IPS-18c (cell line): ENCODE data around the gene NPSR1.

Experiments used
- H3K4me3 ChIP-seq: 2 replicates; pipeline ENCODE4 v1.7.0; 2013; ENCODE audit warnings: low read depth, mild to moderate bottlenecking, low read length, moderate library complexity; ENCODE audit not compliant: insufficient read depth
- H3K9me3 ChIP-seq: one replicate; pipeline ENCODE4 v1.6.1; 2013; ENCODE audit warnings: mild to moderate bottlenecking, low read length, moderate library complexity; ENCODE audit not compliant: control insufficient read depth, insufficient read depth

The NPSR1 gene

DNA sequence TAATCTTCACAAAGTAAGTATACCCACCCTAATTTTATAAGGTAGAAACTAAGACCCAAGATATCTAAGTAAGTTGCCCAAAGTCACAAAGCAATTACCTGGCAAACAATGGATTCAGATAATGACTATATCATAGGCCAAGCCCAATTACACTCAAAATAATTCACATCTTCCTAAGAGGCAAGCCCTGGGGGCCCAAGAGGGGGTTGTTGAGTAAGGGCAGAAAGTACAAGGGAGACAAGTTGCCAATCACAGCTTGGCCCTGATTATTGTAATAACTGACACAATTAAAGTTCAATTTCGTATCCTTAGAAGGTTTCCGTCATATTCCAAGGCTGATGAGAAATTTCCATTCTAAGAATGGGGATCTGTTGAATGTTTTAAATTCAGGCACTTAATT lies 91.4 kb downstream of the NPSR1 start:
- Histone ChIP-seq H3K4me3 (no peak overlapping the region), H3K9me3 (no peaks in the 10 kb centered on the region)

DNA sequence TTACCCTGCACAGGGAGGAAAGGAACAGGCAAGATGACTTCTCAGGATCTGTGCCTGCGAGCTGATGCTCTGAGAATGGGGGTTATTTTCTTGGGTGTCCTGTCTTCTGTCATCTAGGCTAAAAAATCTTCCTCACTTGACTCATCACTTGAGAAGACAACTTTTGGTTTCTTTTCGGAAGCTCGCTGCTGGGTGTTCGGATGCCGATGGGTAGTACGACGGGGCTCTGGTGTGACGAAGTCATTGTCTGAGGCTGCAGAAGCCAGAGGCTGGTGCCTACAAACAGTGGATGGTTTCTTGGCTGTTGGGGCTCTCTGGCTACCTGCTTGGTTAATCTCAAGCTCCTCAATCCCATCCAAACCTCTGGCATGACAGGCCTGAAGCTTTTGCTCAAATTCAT lies 92.2 kb downstream of the NPSR1 start:
- no peak overlapping the region for H3K4me3 ChIP-seq
- no peaks in the 10 kb centered on the region for H3K9me3 ChIP-seq

DNA sequence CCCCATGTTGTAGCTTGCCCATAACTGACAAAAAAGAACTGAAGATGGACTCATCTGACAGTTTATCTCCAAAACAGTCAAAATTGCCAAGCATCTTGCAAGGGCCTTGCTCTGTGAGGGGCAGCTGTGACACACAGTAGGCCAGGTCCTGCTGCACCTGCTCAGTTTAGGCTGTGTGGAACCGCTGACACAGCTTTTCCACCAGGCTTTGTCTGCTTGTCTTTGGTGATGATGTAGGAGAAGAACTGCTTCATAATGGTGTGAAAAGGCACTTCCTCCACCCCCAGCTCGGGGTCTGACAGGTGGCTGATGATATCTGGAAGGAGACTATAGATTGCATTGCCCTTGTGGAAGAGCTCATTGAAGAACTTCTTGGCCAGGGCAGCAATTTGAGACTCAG lies 92.6 kb downstream of the NPSR1 start:
- H3K9me3 ChIP-seq, result no peaks in the 10 kb centered on the region
- H3K4me3 ChIP-seq, result no peak overlapping the region

DNA sequence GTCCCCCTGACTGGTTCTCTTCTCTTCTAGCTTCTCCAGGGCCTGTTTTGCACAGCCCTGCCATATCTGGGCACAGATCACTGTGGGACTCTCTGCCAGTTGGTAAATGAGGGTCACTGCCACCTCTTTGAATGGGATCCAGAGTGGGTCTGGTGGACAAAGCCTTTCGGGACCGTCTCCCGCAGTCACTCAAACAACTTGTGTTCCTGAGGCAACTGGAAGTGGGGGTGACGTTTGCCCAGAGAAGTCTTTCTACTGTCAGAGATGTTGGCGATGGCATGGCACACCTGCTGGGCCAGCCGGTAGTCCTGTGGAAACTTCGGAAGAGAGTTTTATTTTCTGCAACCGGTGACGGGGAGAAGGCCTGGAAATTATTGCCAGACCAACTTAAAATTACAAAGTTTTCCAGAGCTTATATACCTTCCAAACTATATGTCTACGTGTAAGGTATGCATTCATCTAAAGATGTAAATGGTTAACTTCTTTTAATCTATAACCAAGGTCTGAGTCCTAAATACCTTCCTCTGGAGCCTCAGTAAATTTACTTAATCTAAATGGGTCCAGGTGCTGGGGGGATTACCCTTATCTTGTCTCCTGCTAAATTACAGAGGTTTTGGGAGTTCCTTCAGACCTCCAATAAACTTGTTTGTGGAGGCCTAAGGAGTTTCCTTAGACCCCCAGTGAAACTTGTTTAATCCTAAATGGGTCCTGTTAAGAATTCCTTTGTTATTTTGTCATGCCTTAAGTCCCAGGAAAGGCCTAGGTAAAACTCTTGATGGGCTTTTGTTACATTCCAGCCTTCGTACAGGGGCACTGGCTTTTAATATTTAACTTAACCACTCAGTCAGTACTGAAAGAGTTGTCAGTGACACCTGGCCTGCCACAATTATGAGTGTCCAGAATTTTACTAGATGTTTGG lies 94.0 kb downstream of the NPSR1 start:
- Histone ChIP-seq H3K9me3 (no peaks in the 10 kb centered on the region), H3K4me3 (no peak overlapping the region)

DNA sequence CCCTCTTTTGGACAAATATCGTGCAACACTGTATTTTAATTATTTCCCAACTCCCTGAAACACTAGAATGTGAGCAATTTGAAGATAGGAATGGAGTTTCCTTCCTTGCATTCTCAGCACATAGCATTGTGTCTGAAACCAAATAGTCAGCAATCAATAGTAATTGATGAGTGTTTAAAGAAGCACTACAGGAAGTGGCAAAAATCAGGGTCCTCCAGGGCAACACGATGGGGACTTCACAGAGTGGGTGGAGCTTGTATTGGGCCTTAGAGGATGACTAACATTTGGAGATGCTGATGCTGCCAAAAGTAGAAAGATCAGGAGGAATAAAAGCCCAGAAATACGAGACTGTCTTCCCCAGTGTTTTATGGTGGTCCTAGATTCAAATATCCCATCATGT lies 94.9 kb downstream of the NPSR1 start:
- Histone ChIP-seq H3K4me3 (no peak overlapping the region), H3K9me3 (no peaks in the 10 kb centered on the region)

DNA sequence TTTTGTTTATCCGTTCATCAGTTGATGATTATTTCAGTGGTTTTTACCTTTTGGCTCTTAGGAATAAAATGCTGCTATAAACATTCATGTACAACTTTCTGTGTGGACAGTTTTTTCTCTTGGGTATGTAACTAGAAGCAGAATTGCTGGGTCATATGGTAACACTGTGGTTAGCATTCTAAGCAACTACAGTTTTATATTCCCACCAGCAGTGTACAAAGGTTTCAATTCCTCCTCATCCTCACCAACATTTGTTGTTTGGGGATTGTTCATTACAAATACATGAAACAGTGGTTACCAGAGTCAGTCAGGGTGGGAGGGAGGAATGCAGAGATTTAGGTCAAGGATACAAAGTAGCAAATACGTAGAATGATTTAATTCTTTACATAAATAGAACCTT lies 97.0 kb downstream of the NPSR1 start:
- Histone ChIP-seq H3K4me3 (no peak overlapping the region), H3K9me3 (no peaks in the 10 kb centered on the region)

DNA sequence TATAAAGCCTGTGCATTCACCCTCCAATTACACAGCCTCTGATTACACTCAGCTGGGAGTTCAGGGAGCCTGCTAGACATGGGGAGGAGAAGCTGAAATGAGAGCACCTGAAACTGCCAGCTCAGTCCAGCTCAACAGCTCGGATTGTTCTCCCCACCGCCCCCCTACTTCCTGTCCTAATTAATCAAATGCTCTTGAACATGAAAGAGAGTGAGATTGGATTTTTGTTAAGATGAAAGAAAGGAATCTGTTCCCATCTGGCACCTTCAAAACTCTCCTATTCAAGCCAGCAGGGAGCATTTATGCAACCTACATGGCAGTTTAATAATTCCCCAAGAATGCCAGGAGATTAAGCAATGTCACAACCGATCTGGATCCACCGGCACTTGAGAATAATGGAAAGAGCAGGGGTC lies 98.0 kb downstream of the NPSR1 start:
- H3K9me3 ChIP-seq, result no peaks in the 10 kb centered on the region
- no peak overlapping the region for H3K4me3 ChIP-seq

DNA sequence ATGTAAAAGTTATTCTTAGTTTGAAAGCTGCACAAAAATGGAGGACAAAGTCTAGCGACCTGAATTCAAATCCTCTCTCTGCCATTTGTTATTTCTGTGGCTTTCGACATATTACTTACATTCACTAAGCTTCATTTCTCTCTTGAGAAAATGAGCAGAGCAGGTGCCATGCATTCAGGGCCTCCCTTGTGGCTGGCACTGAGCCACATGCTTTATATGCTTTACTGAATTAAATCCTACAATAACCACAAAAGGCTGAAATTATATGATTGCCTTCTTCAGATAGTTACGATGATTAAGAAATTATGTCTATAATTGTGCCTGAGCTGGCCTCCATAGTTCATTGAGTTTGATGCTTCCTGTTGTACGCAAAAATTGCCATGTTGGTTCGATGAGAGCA lies 98.7 kb downstream of the NPSR1 start:
- H3K9me3 ChIP-seq, result no peaks in the 10 kb centered on the region
- no peak overlapping the region for H3K4me3 ChIP-seq

DNA sequence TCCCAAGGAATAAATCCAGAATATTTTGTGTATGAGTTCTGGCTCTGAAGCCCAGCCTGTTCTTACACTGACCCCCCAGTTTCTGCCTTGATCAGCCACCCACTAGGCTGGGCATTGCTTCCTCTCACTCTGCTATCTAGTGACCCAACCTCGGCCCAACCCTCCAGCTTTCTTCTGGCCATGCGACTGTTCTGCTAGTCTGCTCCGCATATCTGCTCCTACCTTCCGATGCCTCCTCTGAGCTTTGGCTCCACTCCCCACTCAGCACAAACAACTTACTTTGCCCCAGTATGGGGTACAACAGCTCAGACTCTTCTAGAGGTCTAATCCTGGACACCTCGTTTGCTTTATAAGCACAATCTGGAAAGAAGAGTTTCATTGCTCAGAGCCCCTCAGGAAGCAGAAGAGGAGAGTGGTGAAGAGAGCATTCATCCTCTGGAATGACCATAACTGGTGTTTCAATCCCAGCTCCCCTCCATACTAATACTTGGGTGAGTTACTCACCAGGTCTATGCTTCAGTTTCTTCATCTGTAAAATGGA lies 99.6 kb downstream of the NPSR1 start:
- Histone ChIP-seq H3K4me3 (no peak overlapping the region), H3K9me3 (no peaks in the 10 kb centered on the region)

DNA sequence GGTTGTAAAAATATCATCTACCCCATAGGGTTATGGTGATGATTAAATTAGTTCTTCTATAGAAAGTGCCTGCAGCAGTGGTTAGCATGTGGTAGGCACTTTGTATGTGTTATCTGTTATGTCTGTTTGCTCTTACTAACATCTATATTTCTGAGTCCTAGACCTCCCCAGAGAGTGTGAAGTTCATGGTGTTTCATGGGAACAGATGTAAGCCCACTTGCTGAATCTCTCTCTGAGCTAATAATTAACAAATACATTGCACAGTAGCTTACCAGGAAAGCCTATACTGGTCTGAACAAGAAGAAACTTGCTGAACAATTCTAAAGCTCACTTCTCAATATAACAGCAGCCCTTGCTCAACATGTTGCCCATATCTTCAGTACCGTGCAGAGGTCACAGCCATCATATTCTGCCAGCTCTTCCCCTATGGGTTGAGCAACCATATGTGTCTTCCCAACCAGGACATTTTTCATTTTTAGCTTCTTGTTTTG lies 100.1 kb downstream of the NPSR1 start:
- no peak overlapping the region for H3K4me3 ChIP-seq
- no peaks in the 10 kb centered on the region for H3K9me3 ChIP-seq

DNA sequence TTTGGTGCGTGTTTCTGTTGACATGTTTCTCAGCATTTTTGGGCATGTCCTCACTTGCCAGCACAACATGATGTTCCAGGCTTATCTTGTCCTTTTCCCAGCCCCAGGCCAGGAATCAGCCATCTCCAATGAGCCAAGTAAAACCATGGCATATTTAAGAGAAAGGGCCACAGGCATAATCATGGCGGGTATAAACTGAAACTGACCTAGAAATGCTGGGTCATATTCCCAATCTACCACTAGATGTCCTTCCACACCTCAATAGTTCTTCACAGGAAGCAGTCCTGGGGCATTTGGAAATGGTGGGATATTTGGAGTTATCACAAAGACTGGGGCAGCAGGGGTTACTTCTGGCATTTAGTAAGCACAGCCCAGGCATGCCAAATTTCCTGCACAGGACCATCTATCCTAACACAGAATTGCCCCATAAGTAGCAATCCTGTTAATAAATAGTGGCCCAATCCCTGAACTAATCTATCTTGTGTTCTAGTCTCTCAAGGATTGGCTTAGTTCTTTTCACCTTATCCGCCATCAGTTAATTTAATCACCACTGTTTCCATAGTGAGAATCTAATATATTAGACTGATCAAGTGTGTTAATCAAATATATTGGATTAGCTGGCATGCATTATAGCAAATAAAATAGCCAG lies 101.6 kb downstream of the NPSR1 start:
- Histone ChIP-seq H3K9me3 (no peaks in the 10 kb centered on the region), H3K4me3 (no peak overlapping the region)

DNA sequence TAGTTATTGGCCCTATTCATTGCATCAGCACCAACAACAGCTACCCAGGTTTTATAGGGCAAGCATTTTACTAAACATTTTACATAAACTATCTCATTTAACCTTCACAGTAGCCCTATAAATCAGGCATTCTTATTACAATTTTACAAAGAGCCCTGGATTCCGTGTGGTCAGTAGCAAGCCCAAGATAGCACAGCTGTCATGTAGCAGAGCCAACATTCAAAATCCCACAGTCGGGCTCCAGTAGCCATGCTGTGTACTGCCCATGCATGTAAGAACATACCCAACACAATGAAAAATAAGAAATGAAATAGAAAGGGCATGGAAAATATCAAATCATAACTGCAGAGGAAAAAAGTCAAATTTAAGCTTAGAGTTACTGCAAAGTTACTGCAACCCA lies 102.3 kb downstream of the NPSR1 start:
- no peaks in the 10 kb centered on the region for H3K9me3 ChIP-seq

DNA sequence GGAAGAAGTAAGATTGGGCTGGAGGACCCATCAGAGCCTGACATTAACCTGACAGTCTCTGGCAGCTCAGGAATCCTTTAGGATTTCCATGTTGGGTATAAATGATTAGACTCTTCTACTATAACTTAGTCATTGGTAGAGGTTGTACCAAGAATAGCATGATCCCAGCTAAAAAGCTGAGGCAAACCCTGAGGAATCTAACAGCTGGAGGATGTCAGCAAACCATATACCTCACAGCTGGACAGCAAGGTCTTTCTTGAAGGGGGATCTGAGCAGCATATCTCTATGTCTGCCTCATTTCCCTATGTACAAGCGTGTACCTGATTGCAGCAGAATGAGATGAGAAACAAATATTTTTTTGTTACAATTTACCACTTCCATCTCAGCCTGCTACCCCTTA lies 103.2 kb downstream of the NPSR1 start:
- no peak overlapping the region for H3K4me3 ChIP-seq
- no peaks in the 10 kb centered on the region for H3K9me3 ChIP-seq

More for the DNA sequence above, 102.3 kb downstream of the NPSR1 start:
- no peak overlapping the region for H3K4me3 ChIP-seq

DNA sequence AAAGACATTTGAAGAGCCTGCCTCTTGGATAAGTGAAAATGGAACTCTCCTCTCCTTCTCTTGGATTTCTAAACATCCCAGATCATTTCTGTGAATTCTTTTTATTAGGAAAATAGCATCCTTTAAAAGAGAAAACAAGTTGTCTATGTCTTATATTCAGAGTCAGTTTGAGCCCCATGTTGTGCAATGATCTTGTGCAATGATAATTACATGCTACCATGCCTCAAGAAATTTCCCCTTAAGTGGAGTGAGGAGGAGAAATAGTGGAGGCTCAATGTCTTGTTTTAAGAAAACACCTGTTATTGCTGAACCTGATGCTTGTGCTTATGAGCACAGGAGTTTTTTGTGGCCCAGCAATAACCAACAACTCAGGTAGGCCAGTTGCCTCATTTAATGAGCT lies 103.6 kb downstream of the NPSR1 start:
- Histone ChIP-seq H3K9me3 (no peaks in the 10 kb centered on the region), H3K4me3 (no peak overlapping the region)

DNA sequence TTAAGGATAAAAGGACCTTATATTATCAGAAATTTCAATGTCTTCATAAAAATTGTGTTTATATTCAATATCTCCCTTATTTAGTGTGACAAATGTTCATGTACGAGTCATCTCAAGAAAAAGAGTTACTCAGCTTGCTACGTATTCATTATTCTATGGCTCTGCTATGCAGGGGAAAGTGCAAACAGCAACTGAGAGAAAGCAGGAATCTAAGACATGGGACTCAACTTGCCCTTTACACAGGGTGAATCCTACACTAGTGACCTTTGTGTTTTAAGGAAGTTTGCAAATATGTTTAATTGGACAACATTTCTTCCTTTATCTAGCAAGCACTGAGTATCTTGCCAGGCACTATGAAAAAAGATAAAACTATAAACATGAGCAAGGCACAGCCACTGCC lies 104.7 kb downstream of the NPSR1 start:
- H3K9me3 ChIP-seq, result no peaks in the 10 kb centered on the region
- no peak overlapping the region for H3K4me3 ChIP-seq

DNA sequence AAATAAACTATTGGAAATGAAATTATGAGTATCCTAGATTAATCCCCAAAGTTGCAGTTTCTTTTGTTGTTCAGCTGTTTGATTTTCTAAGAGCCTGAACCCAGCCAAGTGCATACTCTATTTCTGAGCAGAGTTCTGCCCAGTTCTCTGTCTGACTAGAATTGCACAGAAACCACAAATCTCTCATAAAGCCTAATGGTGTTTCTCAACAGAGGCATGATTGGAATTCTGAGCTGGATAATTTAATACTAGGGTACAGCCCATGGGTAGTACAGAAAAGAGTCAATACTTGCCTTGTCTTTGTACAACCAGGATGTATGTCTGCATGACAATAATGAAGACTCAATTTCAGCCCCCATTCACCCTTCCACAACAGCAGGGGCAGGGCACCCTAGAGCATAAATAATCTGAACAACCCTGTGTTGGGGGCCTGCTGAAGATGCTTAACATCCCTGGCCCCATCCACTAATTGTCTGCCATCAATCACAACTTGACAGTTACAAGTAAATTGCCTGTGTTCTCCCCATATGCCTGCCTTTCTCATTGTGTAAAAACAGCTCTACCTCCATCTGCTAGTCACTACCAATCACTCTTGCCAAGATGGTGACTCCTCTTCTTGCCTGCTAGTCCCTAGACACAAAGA lies 114.4 kb downstream of the NPSR1 start:
- Histone ChIP-seq H3K4me3 (no peak overlapping the region), H3K9me3 (no peaks in the 10 kb centered on the region)

DNA sequence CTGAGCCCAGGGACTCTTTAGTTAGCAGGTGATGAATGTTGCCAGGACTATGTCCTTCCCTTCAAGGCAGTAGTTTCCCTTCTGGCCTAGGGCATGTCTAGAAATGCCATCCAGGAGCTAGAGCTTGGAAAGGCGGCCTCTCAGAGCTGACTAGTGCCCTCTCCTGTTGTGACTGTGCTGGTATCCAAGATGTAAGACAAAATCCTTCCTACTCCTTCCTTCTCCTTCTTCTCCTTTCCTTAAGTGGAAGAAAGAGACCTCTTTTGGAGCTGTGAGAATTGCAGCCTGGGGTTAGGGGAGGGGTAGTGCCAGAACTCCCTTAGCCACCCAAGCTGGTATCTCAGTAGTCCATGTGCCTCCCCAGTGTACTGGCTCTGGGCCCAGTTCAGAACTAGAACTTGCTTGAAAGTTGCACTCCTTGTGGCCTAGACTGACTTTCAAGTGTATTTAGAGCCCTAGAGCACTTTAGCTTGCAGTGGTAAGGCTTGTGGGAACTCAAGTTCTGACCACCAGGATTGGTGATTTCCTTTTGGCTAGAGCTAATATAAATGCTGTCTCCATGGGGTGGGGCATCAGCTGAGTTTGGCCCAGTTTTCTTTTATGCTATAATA lies 118.8 kb downstream of the NPSR1 start:
- Histone ChIP-seq H3K4me3 (no peak overlapping the region), H3K9me3 (no peaks in the 10 kb centered on the region)
